PC-3 (cell line): Measurements from ENCODE around the gene SDK1. TPM values are rescaled to one million over a fixed set of nuclear protein-coding genes. Genes with fewer than 3 reads are reported as not detected.

Experiments used
- ATAC-seq: fragments of 200-7000 bp; cut with Tn5 transposase; 2 replicates; pipeline ENCODE4 v1.9.1; 2020; ENCODE audit warnings: mild to moderate bottlenecking, moderate library complexity
- BruUV-seq: library from RNA; stranded (reverse); fragments of 400-500 nt; replicated peaks from 2 replicates; lab custom pipeline; 2021; lab: Mats Ljungman, UMichigan
- CTCF ChIA-PET: fragments of 300-600 bp; sonication (Branson Sonifier 250); formaldehyde crosslinking; loops from one replicate; lab custom pipeline; 2022; ENCODE audit warnings: antibody characterized with exemption; lab: Charles Lee
- POLR2A ChIA-PET: fragments of 300-600 bp; sonication (Branson Sonifier 250); formaldehyde crosslinking; loops from one replicate; lab custom pipeline; 2022; ENCODE audit warnings: antibody characterized with exemption; ENCODE audit not compliant: unreplicated experiment; lab: Charles Lee
- DNase-seq: peaks from one replicate; pipeline ENCODE4 v3.0.0-alpha.2; 2015
- H2AFZ ChIP-seq: fragments of 300-600 bp; sonication (generic); 2 replicates; pipeline ENCODE4 v1.6.0; 2016; ENCODE audit warnings: antibody characterized with exemption, low read length
- H3F3A ChIP-seq: fragments of 300-600 bp; sonication (generic); one replicate; pipeline ENCODE4 v1.6.0; 2017; ENCODE audit warnings: antibody characterized with exemption, low read length, control low read depth, mild to moderate bottlenecking; ENCODE audit not compliant: unreplicated experiment
- H3K27ac ChIP-seq: fragments of 300-600 bp; sonication (generic); 2 replicates; pipeline ENCODE4 v1.5.1; 2016; ENCODE audit warnings: mild to moderate bottlenecking, low read length
- H3K27me3 ChIP-seq: fragments of 300-600 bp; sonication (generic); 2 replicates; pipeline ENCODE4 v1.6.1; 2016; ENCODE audit warnings: low read length, mixed read lengths
- H3K36me3 ChIP-seq: fragments of 300-600 bp; sonication (generic); 2 replicates; pipeline ENCODE4 v1.6.1; 2016; ENCODE audit warnings: low read depth, mixed run types, low read length, mixed read lengths
- H3K4me1 ChIP-seq: fragments of 300-600 bp; sonication (generic); 2 replicates; pipeline ENCODE4 v1.5.1; 2016; ENCODE audit warnings: low read length; ENCODE audit not compliant: insufficient read depth
- H3K4me2 ChIP-seq: fragments of 300-600 bp; sonication (generic); 2 replicates; pipeline ENCODE4 v1.6.0; 2016; ENCODE audit warnings: low read length
- H3K4me3 ChIP-seq: fragments of 300-600 bp; sonication (generic); 2 replicates; pipeline ENCODE4 v1.5.1; 2016; ENCODE audit warnings: mild to moderate bottlenecking, low read length, mixed read lengths
- H3K79me2 ChIP-seq: fragments of 300-600 bp; sonication (generic); 2 replicates; pipeline ENCODE4 v1.6.1; 2017; ENCODE audit warnings: low read length, mixed read lengths
- H3K9ac ChIP-seq: fragments of 300-600 bp; sonication (generic); 2 replicates; pipeline ENCODE4 v1.6.0; 2016; ENCODE audit warnings: mild to moderate bottlenecking, low read length
- H3K9me2 ChIP-seq: fragments of 300-600 bp; sonication (generic); replicated peaks from 2 replicates; pipeline ENCODE4 v1.6.1; 2016; ENCODE audit warnings: mixed run types, low read length, mixed read lengths
- H3K9me3 ChIP-seq: fragments of 300-600 bp; sonication (generic); 2 replicates; pipeline ENCODE4 v1.6.1; 2016; ENCODE audit warnings: low read length, mixed read lengths
- H4K20me1 ChIP-seq: fragments of 300-600 bp; sonication (generic); 2 replicates; pipeline ENCODE4 v1.6.1; 2016; ENCODE audit warnings: low read length, mixed read lengths
- EZH2 ChIP-seq: fragments of 300-600 bp; sonication (generic); IDR thresholded peaks from one replicate; pipeline ENCODE4 v1.6.1; 2017; ENCODE audit warnings: antibody characterized with exemption, mild to moderate bottlenecking, low read length; ENCODE audit not compliant: unreplicated experiment
- EZH2phosphoT487 ChIP-seq: fragments of 300-600 bp; sonication (generic); IDR thresholded peaks from 2 replicates; pipeline ENCODE4 v1.6.1; 2018; ENCODE audit warnings: mild to moderate bottlenecking, antibody characterized with exemption, low read length, borderline replicate concordance
- intact Hi-C: fragments of 100-400 bp; cut with micrococcal nuclease; formaldehyde crosslinking; loops from 2 replicates; pipeline ENCODE4 v1.9.0; 2023
- total RNA-seq: library from RNA; depleted of rRNA; stranded (reverse); fragments of >200 nt; gene quantifications from 2 replicates; pipeline ENCODE4 v1.2.3, GENCODE V29; 2014
- TF ChIP-seq, protein P1 (sequence below): fragments of 300-600 bp; sonication (generic); conservative IDR thresholded peaks from 2 replicates; pipeline ENCODE4 v1.5.1; 2017; ENCODE audit warnings: antibody characterized with exemption, low read depth, mild to moderate bottlenecking, low read length

SDK1 gene
- total RNA-seq, 1 experiment from 2014 or later, result 2.8 TPM

DNA sequence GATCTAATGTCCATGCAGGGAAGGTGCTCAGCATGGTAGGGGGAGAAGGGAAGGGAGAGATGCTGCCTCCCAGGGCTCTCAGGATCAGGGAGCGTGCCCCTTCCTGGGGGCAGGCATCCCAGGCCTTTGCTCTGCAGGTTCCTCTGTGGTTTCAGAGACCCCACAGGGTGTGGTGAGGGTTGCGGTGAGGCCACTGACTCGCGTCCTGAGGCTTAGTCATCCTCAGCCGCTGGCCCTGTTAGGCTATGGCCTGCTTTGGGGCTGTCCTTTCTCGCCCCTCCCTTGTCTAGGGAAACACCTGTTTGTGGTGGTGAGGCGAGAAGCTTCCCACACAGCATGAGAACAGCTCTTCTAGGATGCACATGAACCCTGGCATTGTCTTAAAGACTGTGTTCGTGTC is 822.8 kb downstream of the SDK1 start:
- DNase-seq, result peak; percentile 54
- ATAC-seq, result peak; percentile 82

GRCh38 chr7:4124556-4125477 is 823.8 kb downstream of the SDK1 start:
- Histone ChIP-seq H3K27ac (no peak overlapping the region), H3K79me2 (no peaks in the 10 kb centered on the region), H3K27me3 (no peaks in the 10 kb centered on the region), H3K9ac (no peak overlapping the region), H4K20me1 (no peaks in the 10 kb centered on the region), H3K4me3 (no peak overlapping the region), H3F3A (no peaks in the 10 kb centered on the region), H2AFZ (no peak overlapping the region), H3K9me3 (0 out of 2 replicates have a peak, but pooled peaks cover 3% of the 10 kb centered on the region), H3K4me2 (no peak overlapping the region), H3K4me1 (0 out of 2 replicates have a peak, but pooled peaks cover 4% of the 10 kb centered on the region), H3K36me3 (no peaks in the 10 kb centered on the region), H3K9me2 (no peaks in the 10 kb centered on the region)
- intact Hi-C loops, result no loop called here
- POLR2A ChIA-PET, result no interaction called here
- CTCF ChIA-PET, result no interaction called here
- BruUV-seq, result no TSS peak
- TF ChIP-seq, protein P1, sequence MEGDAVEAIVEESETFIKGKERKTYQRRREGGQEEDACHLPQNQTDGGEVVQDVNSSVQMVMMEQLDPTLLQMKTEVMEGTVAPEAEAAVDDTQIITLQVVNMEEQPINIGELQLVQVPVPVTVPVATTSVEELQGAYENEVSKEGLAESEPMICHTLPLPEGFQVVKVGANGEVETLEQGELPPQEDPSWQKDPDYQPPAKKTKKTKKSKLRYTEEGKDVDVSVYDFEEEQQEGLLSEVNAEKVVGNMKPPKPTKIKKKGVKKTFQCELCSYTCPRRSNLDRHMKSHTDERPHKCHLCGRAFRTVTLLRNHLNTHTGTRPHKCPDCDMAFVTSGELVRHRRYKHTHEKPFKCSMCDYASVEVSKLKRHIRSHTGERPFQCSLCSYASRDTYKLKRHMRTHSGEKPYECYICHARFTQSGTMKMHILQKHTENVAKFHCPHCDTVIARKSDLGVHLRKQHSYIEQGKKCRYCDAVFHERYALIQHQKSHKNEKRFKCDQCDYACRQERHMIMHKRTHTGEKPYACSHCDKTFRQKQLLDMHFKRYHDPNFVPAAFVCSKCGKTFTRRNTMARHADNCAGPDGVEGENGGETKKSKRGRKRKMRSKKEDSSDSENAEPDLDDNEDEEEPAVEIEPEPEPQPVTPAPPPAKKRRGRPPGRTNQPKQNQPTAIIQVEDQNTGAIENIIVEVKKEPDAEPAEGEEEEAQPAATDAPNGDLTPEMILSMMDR, result no peak
- no peak for TF ChIP-seq EZH2phosphoT487
- no peak for TF ChIP-seq EZH2
- ATAC-seq (no peak), DNase-seq (no peak)

More for the DNA sequence above, 822.8 kb downstream of the SDK1 start:
- Histone ChIP-seq H3K4me3 (no peak overlapping the region), H3K9me2 (no peaks in the 10 kb centered on the region), H3K27ac (no peak overlapping the region), H3F3A (no peaks in the 10 kb centered on the region), H3K4me2 (no peak overlapping the region), H3K36me3 (no peaks in the 10 kb centered on the region), H2AFZ (no peak overlapping the region), H3K4me1 (0 out of 2 replicates have a peak, but pooled peaks cover 4% of the 10 kb centered on the region), H3K9ac (no peak overlapping the region), H3K27me3 (no peaks in the 10 kb centered on the region), H3K79me2 (no peaks in the 10 kb centered on the region), H3K9me3 (0 out of 2 replicates have a peak, but pooled peaks cover 3% of the 10 kb centered on the region), H4K20me1 (no peaks in the 10 kb centered on the region)
- intact Hi-C loops, result no loop called here
- ChIA-PET CTCF (interaction anchor here (0.6 kb wide), 1 partner anchor 303 kb away, joined by 4 read pairs; no protein-coding TSS in a partner anchor), POLR2A (no interaction called here)
- TF ChIP-seq, protein P1, result no peak
- TF ChIP-seq EZH2phosphoT487 (no peak), EZH2 (no peak)
- no TSS peak for BruUV-seq
